DND-41 (cell line): ENCODE measurements around the gene OMP.

Experiments used
- EZH2 ChIP-seq: IDR thresholded peaks from 3 replicates; pipeline ENCODE4 v1.6.1; 2012; ENCODE audit warnings: borderline replicate concordance, low read depth, mild to moderate bottlenecking, moderate library complexity, low read length, inconsistent platforms; ENCODE audit not compliant: severe bottlenecking
- TF ChIP-seq, protein P1 (sequence below): IDR thresholded peaks from 2 replicates; pipeline ENCODE4 v1.5.1; 2012; ENCODE audit warnings: borderline replicate concordance, low read length, moderate library complexity, mild to moderate bottlenecking; ENCODE audit not compliant: poor library complexity, severe bottlenecking; ENCODE audit errors: extremely low read depth

DNA sequence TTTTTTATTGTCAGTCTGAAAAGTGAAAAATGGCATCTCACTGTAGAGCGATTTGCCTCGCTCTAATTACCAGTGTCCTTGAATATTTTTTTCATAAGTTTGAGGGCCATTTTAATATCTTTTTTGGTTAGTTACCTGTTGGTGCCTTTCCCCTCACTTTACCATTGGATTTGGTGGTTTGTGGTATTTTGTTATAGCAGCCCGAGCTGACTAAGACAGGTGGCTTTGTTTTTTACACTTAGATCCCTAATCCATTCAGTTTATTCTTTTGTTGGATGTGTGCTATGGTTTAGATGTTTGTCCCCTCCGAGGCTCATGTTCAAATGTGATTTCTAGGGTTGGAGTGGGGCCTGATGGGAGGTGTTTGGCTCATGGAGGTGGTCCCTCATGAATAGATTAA is 42.4 kb upstream of the OMP start:
- TF ChIP-seq, protein P1, sequence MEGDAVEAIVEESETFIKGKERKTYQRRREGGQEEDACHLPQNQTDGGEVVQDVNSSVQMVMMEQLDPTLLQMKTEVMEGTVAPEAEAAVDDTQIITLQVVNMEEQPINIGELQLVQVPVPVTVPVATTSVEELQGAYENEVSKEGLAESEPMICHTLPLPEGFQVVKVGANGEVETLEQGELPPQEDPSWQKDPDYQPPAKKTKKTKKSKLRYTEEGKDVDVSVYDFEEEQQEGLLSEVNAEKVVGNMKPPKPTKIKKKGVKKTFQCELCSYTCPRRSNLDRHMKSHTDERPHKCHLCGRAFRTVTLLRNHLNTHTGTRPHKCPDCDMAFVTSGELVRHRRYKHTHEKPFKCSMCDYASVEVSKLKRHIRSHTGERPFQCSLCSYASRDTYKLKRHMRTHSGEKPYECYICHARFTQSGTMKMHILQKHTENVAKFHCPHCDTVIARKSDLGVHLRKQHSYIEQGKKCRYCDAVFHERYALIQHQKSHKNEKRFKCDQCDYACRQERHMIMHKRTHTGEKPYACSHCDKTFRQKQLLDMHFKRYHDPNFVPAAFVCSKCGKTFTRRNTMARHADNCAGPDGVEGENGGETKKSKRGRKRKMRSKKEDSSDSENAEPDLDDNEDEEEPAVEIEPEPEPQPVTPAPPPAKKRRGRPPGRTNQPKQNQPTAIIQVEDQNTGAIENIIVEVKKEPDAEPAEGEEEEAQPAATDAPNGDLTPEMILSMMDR = no peak
- TF ChIP-seq EZH2 = no peak
